ENCODE measurements around the gene NFKBIE.

Gene NFKBIE

DNA sequence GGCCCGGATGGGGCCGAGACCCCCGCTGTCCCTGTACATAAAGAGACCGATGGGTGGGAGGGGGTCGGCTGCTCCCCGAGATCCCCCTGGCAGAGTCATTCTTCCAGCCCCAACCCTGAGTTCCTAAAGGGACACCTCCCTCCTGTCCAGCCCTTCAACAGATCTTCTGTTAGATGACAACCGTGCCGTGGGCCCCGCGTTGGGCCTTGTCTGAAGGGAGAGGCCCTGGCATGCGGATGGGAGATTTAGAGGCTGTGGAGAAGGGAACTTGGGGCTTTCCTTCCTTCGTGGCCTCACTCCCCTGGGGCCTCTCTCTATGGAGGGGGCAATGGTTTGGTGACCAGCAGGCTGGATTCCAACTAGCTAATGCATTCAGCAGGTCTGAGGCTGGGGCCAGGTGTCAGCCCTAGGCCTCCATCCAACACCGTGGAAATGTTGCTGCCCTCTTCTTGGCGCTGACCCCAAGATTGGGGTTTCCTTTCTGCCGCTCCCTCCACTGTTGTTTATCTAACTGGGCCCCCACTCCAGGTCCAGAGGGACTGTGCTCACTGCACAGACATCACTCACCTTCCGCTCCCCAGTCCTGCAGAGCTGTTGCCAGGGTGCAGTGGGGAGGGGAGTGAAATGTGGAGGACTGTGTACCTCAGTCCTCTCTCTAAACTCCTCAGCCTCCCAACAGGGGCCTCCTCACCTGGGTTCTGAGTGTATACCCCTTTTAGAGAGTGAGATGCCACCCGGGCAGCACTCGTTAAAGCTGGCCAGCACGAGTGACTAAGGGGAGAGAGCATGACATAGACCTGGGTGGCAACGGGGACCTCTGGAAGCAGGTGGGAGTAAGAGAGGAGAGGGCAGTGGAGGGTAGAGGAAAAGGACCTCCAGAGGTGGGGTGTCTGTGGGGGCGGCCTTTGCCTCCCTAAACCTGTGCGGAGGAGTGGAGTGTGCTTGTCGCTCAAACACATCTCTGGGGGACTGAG, 11.6 kb upstream of the NFKBIE start:
- Histone ChIP-seq H3K9ac (no peak overlapping the region), H3K4me2 (no peak overlapping the region), H2AFZ (ENCODE audit: low read depth) (no peak overlapping the region), H4K20me1 (ENCODE audit: insufficient read depth) (no peaks in the 10 kb centered on the region), H3K36me3 (ENCODE audit: insufficient read depth) (no peaks in the 10 kb centered on the region), H3K4me3 (IDR thresholded peaks at IDR 0.05; ENCODE audit: insufficient read depth, low read depth, low read length) (no peak overlapping the region), H3K79me2 (ENCODE audit: insufficient read depth, low read depth) (no peaks in the 10 kb centered on the region), H3K27ac (no peak overlapping the region), H3K4me1 (ENCODE audit: low read depth, poor library complexity, severe bottlenecking) (no peaks in the 10 kb centered on the region), H3K27me3 (ENCODE audit: insufficient read depth, low read depth) (peaks cover 54% of the 10 kb centered on the region)
- TF ChIP-seq, protein P1, sequence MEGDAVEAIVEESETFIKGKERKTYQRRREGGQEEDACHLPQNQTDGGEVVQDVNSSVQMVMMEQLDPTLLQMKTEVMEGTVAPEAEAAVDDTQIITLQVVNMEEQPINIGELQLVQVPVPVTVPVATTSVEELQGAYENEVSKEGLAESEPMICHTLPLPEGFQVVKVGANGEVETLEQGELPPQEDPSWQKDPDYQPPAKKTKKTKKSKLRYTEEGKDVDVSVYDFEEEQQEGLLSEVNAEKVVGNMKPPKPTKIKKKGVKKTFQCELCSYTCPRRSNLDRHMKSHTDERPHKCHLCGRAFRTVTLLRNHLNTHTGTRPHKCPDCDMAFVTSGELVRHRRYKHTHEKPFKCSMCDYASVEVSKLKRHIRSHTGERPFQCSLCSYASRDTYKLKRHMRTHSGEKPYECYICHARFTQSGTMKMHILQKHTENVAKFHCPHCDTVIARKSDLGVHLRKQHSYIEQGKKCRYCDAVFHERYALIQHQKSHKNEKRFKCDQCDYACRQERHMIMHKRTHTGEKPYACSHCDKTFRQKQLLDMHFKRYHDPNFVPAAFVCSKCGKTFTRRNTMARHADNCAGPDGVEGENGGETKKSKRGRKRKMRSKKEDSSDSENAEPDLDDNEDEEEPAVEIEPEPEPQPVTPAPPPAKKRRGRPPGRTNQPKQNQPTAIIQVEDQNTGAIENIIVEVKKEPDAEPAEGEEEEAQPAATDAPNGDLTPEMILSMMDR (conservative IDR thresholded peaks at IDR 0.05; ENCODE audit: low read depth, low read length) = no peak

DNA sequence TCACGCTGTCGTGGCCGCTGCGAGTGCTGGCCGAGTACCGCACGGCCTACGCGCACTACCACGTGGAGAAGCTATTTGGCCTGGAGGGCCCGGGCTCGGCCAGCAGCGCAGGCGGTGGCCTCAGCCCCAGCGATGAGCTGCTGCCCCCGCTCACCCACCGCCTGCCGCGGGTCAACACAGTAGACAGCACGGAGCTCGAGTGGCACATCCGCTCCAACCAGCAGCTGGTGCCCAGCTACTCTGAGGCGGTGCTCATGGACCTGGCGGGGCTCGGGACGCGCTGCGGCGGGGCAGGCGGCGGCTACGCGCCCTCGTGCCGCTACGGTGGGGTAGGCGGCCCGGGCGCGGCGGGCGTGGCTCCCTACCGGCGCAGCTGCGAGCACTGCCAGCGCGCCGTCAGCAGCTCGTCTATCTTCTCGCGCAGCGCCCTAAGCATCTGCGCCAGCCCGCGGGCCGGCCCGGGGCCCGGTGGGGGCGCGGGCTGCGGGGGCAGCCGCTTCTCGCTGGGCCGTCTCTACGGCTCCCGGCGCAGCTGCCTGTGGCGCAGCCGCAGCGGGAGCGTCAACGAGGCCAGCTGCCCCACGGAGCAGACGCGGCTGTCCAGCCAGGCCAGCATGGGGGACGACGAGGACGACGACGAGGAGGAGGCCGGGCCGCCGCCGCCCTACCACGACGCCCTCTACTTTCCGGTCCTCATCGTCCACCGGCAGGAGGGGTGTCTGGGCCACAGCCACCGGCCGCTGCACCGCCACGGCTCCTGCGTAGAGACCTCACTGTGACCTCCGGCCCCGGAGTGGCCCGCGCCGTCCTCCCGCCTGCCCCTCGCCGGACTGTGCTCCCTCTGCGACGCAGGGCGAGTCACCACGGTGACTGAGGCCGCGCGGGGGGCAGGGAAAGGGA, 10.6 kb upstream of the NFKBIE start:
- no peak overlapping the region for H2AFZ ChIP-seq (ENCODE audit: low read depth)
- no peaks in the 10 kb centered on the region for H3K36me3 ChIP-seq (ENCODE audit: insufficient read depth)
- peaks cover 62% of the 10 kb centered on the region for H3K27me3 ChIP-seq (ENCODE audit: insufficient read depth, low read depth)

DNA sequence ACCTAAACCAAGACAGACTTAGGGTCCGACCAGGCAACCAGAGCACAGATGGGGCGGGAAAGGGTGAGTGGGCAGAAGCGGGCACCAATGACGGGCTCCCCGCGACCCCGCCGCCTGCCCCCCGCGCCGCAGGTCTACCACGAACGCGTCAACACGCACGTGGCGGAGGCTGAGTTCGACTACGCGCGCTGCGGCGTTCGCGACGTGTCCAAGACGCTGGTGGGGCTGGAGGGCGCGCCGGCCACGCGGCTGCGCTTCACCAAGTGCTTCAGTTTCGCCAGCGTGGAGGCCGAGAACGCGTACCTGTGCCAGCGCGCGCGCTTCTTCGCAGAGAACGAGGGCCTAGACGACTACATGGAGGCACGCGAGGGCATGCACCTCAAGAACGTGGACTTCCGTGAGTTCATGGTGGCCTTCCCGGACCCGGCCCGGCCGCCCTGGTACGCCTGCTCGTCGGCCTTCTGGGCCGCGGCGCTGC, 10.0 kb upstream of the NFKBIE start:
- Histone ChIP-seq H3K27me3 (ENCODE audit: insufficient read depth, low read depth) (peaks cover 56% of the 10 kb centered on the region), H2AFZ (ENCODE audit: low read depth) (no peak overlapping the region), H3K36me3 (ENCODE audit: insufficient read depth) (no peaks in the 10 kb centered on the region), H3K4me2 (no peak overlapping the region), H3K27ac (no peak overlapping the region), H4K20me1 (ENCODE audit: insufficient read depth) (no peaks in the 10 kb centered on the region), H3K9ac (no peak overlapping the region), H3K79me2 (ENCODE audit: insufficient read depth, low read depth) (no peaks in the 10 kb centered on the region), H3K4me1 (ENCODE audit: low read depth, poor library complexity, severe bottlenecking) (no peaks in the 10 kb centered on the region), H3K4me3 (IDR thresholded peaks at IDR 0.05; ENCODE audit: insufficient read depth, low read depth, low read length) (no peak overlapping the region)
- TF ChIP-seq, protein P1 (conservative IDR thresholded peaks at IDR 0.05; ENCODE audit: low read depth, low read length) = no peak

More for the DNA sequence above, 10.6 kb upstream of the NFKBIE start:
- H3K9ac ChIP-seq = no peak overlapping the region
- no peak overlapping the region for H3K4me3 ChIP-seq (IDR thresholded peaks at IDR 0.05; ENCODE audit: insufficient read depth, low read depth, low read length)
- no peak overlapping the region for H3K4me2 ChIP-seq
- H3K79me2 ChIP-seq (ENCODE audit: insufficient read depth, low read depth) = no peaks in the 10 kb centered on the region
- H3K4me1 ChIP-seq (ENCODE audit: low read depth, poor library complexity, severe bottlenecking) = no peaks in the 10 kb centered on the region
- H3K27ac ChIP-seq = no peak overlapping the region
- TF ChIP-seq, protein P1 (conservative IDR thresholded peaks at IDR 0.05; ENCODE audit: low read depth, low read length) = no peak
- no peaks in the 10 kb centered on the region for H4K20me1 ChIP-seq (ENCODE audit: insufficient read depth)

DNA sequence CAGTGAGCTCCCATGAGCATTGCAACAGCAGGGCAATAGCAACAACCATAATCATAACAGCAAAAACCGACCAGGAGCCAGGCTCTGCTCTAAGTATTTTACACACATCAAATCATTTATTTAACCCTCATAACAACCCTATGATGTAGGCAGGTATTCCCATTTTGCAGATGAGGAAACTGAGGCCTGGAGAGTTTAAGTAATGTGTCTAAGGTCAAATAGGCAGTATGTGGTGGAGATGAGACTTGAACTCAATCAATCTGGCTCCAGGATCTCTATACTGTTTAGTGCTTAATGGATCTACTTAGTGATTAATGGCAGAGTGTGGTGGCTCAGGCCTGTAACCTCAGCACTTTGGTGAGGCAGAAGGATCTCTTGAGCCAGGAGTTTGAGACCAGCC, 8.3 kb upstream of the NFKBIE start:
- H3K27me3 ChIP-seq (ENCODE audit: insufficient read depth, low read depth) = peaks cover 55% of the 10 kb centered on the region

More for the DNA sequence above, 8.3 kb upstream of the NFKBIE start:
- no peak overlapping the region for H2AFZ ChIP-seq (ENCODE audit: low read depth)
- no peak overlapping the region for H3K27ac ChIP-seq
- H3K4me1 ChIP-seq (ENCODE audit: low read depth, poor library complexity, severe bottlenecking) = no peaks in the 10 kb centered on the region
- TF ChIP-seq, protein P1 (conservative IDR thresholded peaks at IDR 0.05; ENCODE audit: low read depth, low read length) = no peak
- H3K4me2 ChIP-seq = no peak overlapping the region
- no peak overlapping the region for H3K4me3 ChIP-seq (IDR thresholded peaks at IDR 0.05; ENCODE audit: insufficient read depth, low read depth, low read length)
- no peaks in the 10 kb centered on the region for H3K36me3 ChIP-seq (ENCODE audit: insufficient read depth)
- no peaks in the 10 kb centered on the region for H4K20me1 ChIP-seq (ENCODE audit: insufficient read depth)
- H3K9ac ChIP-seq = no peak overlapping the region
- H3K79me2 ChIP-seq (ENCODE audit: insufficient read depth, low read depth) = no peaks in the 10 kb centered on the region
